Astrocyte (in vitro differentiated cells and primary cell): ENCODE data around the gene KIAA1586. TPM values are rescaled to one million over a fixed set of nuclear protein-coding genes. Genes with fewer than 3 reads are reported as not detected.
A peak's percentile ranks its signal among the peaks of the same experiment; 100 is the strongest.

Experiments used
- DNase-seq: peaks from one replicate; pipeline ENCODE4 v3.0.0-alpha.2; 2010; ENCODE audit warnings: low read depth
- FAIRE-seq: peaks from 2 replicates; lab custom pipeline; 2011; peaks lifted over from hg19 to GRCh38; lab: Jason Lieb, UNC
- H2AFZ ChIP-seq: 2 replicates; pipeline ENCODE4 v1.6.0; 2012; ENCODE audit warnings: low read depth, low read length, inconsistent platforms
- H3K27ac ChIP-seq: 2 replicates; pipeline ENCODE4 v1.5.1; 2011; ENCODE audit warnings: low read depth, low read length, inconsistent platforms
- H3K27me3 ChIP-seq: 2 replicates; pipeline ENCODE4 v1.6.0; 2011; ENCODE audit warnings: low read length, inconsistent platforms; ENCODE audit not compliant: insufficient read depth
- H3K36me3 ChIP-seq: 2 replicates; pipeline ENCODE4 v1.5.1; 2011; ENCODE audit warnings: low read length, inconsistent platforms; ENCODE audit not compliant: insufficient read depth
- H3K4me1 ChIP-seq: 2 replicates; pipeline ENCODE4 v1.5.1; 2011; ENCODE audit warnings: low read length, inconsistent platforms; ENCODE audit not compliant: insufficient read depth
- H3K4me2 ChIP-seq: 2 replicates; pipeline ENCODE4 v1.6.0; 2012; ENCODE audit warnings: low read length, inconsistent platforms
- H3K4me3 ChIP-seq: 2 replicates; pipeline ENCODE4 v1.5.1; 2011; ENCODE audit warnings: low read depth, mild to moderate bottlenecking, low read length, inconsistent platforms; ENCODE audit not compliant: insufficient read depth
- H3K79me2 ChIP-seq: 2 replicates; pipeline ENCODE4 v1.6.0; 2012; ENCODE audit warnings: mild to moderate bottlenecking, low read length, inconsistent platforms; ENCODE audit not compliant: insufficient read depth
- H3K9ac ChIP-seq: 2 replicates; pipeline ENCODE4 v1.6.0; 2012; ENCODE audit warnings: mild to moderate bottlenecking, low read length, inconsistent platforms
- H3K9me3 ChIP-seq: 2 replicates; pipeline ENCODE4 v1.5.1; 2012; ENCODE audit warnings: low read depth, mild to moderate bottlenecking, low read length, inconsistent platforms; ENCODE audit not compliant: insufficient read depth
- H4K20me1 ChIP-seq: 2 replicates; pipeline ENCODE4 v1.6.0; 2012; ENCODE audit warnings: low read length, inconsistent platforms; ENCODE audit not compliant: insufficient read depth
- H3K27ac Mint-ChIP-seq: one replicate; pipeline ENCODE4 v1.8.0; 2021; ENCODE audit warnings: mild to moderate bottlenecking, mixed read lengths; ENCODE audit not compliant: unreplicated experiment
- H3K27me3 Mint-ChIP-seq: one replicate; pipeline ENCODE4 v1.8.0; 2021; ENCODE audit warnings: low read depth, mixed read lengths; ENCODE audit not compliant: unreplicated experiment
- H3K36me3 Mint-ChIP-seq: one replicate; pipeline ENCODE4 v1.8.0; 2021; ENCODE audit warnings: low read depth, mixed read lengths; ENCODE audit not compliant: unreplicated experiment
- H3K4me1 Mint-ChIP-seq: one replicate; pipeline ENCODE4 v1.8.0; 2021; ENCODE audit warnings: low read depth, mixed read lengths; ENCODE audit not compliant: unreplicated experiment
- H3K4me3 Mint-ChIP-seq: one replicate; pipeline ENCODE4 v1.8.0; 2021; ENCODE audit warnings: mild to moderate bottlenecking, moderate library complexity, mixed read lengths; ENCODE audit not compliant: unreplicated experiment
- H3K9me3 Mint-ChIP-seq: one replicate; pipeline ENCODE4 v1.8.0; 2021; ENCODE audit warnings: mild to moderate bottlenecking, mixed read lengths; ENCODE audit not compliant: unreplicated experiment
- EZH2 ChIP-seq: IDR thresholded peaks from 2 replicates; pipeline ENCODE4 v1.6.1; 2012; ENCODE audit warnings: mild to moderate bottlenecking, low read length, inconsistent platforms; ENCODE audit not compliant: insufficient read depth
- total RNA-seq: library from RNA; stranded (reverse); gene quantifications from 2 replicates; pipeline ENCODE4 v1.2.1, GENCODE V29; 2021
- TF ChIP-seq, protein P1 (sequence below): IDR thresholded peaks from 2 replicates; pipeline ENCODE4 v1.5.1; 2011; ENCODE audit warnings: low read depth, mild to moderate bottlenecking, inconsistent platforms, low read length, moderate library complexity; ENCODE audit not compliant: insufficient read depth

Gene KIAA1586
- total RNA-seq, 1 donor from 2014 or later = 17.6 TPM

DNA sequence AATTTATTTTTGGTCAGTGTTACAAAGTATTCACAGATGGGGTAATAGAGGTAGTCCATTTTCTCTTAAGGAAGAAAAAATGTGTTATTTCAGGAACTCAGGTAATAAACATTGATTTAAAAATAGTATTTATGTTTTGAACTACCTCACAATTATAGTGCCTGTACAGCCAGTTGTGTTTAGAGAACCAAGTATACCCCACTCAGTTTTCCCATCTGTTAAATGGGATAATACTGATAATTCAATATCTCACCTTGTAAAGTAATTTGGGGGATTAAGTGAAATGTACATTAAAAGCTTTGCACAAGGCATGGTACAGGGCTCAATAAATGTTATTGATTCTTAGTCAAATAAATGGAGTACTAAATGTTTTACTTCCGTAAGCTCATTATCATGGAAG is 48.2 kb downstream of the KIAA1586 start:
- DNase-seq = no peak
- H3K27me3 ChIP-seq = no peaks in the 10 kb centered on the region
- peaks cover 82% of the 10 kb centered on the region for H3K79me2 ChIP-seq
- TF ChIP-seq, protein P1, sequence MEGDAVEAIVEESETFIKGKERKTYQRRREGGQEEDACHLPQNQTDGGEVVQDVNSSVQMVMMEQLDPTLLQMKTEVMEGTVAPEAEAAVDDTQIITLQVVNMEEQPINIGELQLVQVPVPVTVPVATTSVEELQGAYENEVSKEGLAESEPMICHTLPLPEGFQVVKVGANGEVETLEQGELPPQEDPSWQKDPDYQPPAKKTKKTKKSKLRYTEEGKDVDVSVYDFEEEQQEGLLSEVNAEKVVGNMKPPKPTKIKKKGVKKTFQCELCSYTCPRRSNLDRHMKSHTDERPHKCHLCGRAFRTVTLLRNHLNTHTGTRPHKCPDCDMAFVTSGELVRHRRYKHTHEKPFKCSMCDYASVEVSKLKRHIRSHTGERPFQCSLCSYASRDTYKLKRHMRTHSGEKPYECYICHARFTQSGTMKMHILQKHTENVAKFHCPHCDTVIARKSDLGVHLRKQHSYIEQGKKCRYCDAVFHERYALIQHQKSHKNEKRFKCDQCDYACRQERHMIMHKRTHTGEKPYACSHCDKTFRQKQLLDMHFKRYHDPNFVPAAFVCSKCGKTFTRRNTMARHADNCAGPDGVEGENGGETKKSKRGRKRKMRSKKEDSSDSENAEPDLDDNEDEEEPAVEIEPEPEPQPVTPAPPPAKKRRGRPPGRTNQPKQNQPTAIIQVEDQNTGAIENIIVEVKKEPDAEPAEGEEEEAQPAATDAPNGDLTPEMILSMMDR = no peak
- no peak for TF ChIP-seq EZH2
- H3K9ac ChIP-seq = no peak overlapping the region
- no peak overlapping the region for H3K4me3 ChIP-seq
- H3K4me2 ChIP-seq = no peak overlapping the region
- Mint-ChIP-seq H3K4me3 (no peak overlapping the region), H3K36me3 (peaks cover 6% of the 10 kb centered on the region), H3K9me3 (peaks cover 3% of the 10 kb centered on the region), H3K27ac (no peak overlapping the region), H3K27me3 (no peaks in the 10 kb centered on the region), H3K4me1 (peaks cover 34% of the 10 kb centered on the region)
- peaks cover 65% of the 10 kb centered on the region for H4K20me1 ChIP-seq
- no peak overlapping the region for H2AFZ ChIP-seq
- H3K36me3 ChIP-seq = peaks cover 17% of the 10 kb centered on the region
- peaks cover 12% of the 10 kb centered on the region for H3K4me1 ChIP-seq
- no peaks in the 10 kb centered on the region for H3K9me3 ChIP-seq
- H3K27ac ChIP-seq = no peak overlapping the region
- no peak for FAIRE-seq

DNA sequence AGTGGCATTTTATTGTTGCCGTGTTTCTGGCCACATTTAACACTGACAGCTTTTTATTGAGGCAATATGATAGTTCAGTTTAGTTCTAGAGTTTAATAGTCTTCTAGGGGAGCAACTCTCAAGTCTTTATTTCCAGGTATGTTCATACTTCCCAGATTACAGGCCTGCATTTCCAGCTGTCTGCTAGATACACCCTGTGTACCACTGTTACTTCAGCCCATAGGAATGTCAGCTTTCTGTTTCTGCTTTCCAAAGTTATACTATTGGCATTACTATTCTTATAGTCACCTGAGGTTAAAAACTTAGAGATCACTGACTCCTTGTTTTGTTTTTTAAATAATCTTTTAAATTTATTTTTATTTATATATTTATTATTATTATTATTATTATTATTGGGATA is 51.1 kb downstream of the KIAA1586 start:
- Histone ChIP-seq H3K4me1 (peaks cover 4% of the 10 kb centered on the region), H3K9me3 (no peaks in the 10 kb centered on the region), H3K79me2 (peaks cover 97% of the 10 kb centered on the region), H3K27me3 (no peaks in the 10 kb centered on the region), H3K4me2 (peak overlapping the region; percentile 41), H3K36me3 (peaks cover 46% of the 10 kb centered on the region), H2AFZ (no peak overlapping the region), H3K9ac (peak overlapping the region; percentile 41), H3K4me3 (no peak overlapping the region), H3K27ac (peak overlapping the region; percentile 50), H4K20me1 (peaks cover 68% of the 10 kb centered on the region)
- Mint-ChIP-seq H3K9me3 (peaks cover 3% of the 10 kb centered on the region), H3K27ac (peak overlapping the region; percentile 85), H3K4me1 (peaks cover 22% of the 10 kb centered on the region), H3K36me3 (peaks cover 27% of the 10 kb centered on the region), H3K4me3 (no peak overlapping the region), H3K27me3 (no peaks in the 10 kb centered on the region)
- FAIRE-seq = no peak
- TF ChIP-seq, protein P1 = no peak
- no peak for TF ChIP-seq EZH2
- peak; percentile 60 for DNase-seq

DNA sequence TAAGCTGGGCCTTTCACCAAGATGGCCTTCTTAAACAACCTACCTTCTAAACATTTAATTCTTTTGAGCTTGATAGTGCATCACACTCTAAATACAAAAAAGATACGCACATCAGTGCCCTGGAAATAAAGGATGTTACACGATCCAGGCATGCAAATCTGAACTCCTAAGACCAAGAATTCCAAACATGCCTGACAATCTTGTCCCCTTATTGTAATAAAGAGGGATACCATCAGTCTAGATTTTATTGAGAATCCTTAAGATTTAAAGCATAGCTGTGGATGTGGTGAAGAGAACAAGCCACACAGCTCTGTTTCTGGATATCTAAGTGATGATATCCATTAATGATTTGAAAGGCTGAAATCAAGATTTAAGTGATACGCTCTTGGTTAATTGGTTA is 56.5 kb downstream of the KIAA1586 start:
- Histone ChIP-seq H3K9me3 (no peaks in the 10 kb centered on the region), H3K27me3 (no peaks in the 10 kb centered on the region), H3K4me1 (no peaks in the 10 kb centered on the region), H4K20me1 (peaks cover 60% of the 10 kb centered on the region), H3K9ac (no peak overlapping the region), H2AFZ (no peak overlapping the region), H3K79me2 (peaks cover 94% of the 10 kb centered on the region), H3K4me3 (no peak overlapping the region), H3K36me3 (peaks cover 66% of the 10 kb centered on the region), H3K27ac (no peak overlapping the region), H3K4me2 (no peak overlapping the region)
- Mint-ChIP-seq H3K27me3 (no peaks in the 10 kb centered on the region), H3K4me1 (peaks cover 8% of the 10 kb centered on the region), H3K9me3 (peaks cover 3% of the 10 kb centered on the region), H3K36me3 (peaks cover 36% of the 10 kb centered on the region), H3K4me3 (peak overlapping the region; percentile 28), H3K27ac (peak overlapping the region; percentile 20)
- TF ChIP-seq, protein P1 = no peak
- no peak for TF ChIP-seq EZH2
- no peak for FAIRE-seq
- peak; percentile 5 for DNase-seq
